Measurements from ENCODE around the gene PMM2.

PMM2 gene

DNA sequence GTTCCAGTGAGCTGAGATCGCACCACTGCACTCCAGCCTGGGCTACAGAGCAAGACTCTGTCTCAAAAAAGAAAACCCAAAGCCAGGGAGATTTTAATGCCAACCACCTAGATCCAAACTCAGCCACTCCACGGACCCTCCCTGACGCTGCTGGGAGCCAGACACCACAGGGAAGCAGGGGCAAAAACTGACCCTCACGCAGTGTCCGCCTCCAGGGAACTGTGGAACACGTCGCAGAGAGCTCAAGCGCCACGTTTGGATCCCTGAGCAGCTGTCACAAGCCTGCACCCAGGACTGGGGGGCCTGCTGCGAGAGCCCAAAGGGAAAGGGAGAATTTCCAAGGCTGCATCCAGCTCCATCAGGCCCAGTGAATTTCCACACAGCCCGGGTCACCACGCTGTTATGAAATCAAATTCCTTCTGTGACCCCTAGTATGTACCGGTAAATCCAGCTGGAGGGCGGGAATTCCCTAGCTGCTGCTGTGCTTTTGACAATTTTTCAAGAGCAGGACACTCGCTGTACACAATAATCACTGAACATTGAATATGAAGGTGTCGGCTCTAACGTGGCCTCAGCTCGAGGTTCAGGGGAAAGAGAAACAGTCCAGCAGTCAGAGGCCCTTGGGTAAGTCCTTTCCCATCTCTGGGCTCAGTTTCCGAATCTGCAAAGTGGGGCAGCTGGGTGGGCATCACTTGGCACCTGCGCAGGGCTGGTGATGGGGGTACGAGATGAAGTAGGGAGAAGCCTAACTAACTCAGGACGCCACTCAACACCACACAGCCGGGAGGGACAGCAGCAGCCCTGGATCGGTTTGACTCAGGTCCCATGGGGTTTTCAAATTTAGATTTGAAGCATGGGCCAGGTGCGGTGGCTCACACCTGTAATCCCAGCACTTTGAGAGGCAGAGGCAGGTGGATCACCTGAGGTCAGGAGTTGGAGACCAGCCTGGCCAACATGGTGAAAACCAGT, 62.6 kb downstream of the PMM2 start:
- Histone ChIP-seq H4K91ac (ENCODE audit: low read depth, low read length, poor library complexity) (no peak overlapping the region), H2BK15ac (ENCODE audit: low read length) (no peak overlapping the region), H3K9ac (ENCODE audit: low read depth, low read length, poor library complexity) (no peak overlapping the region), H3K27me3 (ENCODE audit: control insufficient read depth in 3 of 3, insufficient read depth in 3 of 3, low read depth in 1 of 3, low read length in 3 of 3) (peaks cover 0 to 2% (median 0%) of the 10 kb centered on the region in 3 experiments), H3K9me3 (replicated peaks in 1 of 2; ENCODE audit: control insufficient read depth in 2 of 2, insufficient read depth in 1 of 2, low read depth in 1 of 2, low read length in 2 of 2) (peaks cover 0 to 2% of the 10 kb centered on the region in 2 donors), H2AK5ac (ENCODE audit: low read depth, low read length) (no peak overlapping the region), H2BK12ac (ENCODE audit: low read length) (no peak overlapping the region), H3K36me3 (replicated peaks in 1 of 2; ENCODE audit: control insufficient read depth in 2 of 2, insufficient read depth in 2 of 2, low read length in 2 of 2) (peaks cover 42 to 75% of the 10 kb centered on the region in 2 donors), H3K27ac (replicated peaks; ENCODE audit: low read length) (no peak overlapping the region), H3K79me1 (ENCODE audit: low read depth, low read length) (peaks cover 27% of the 10 kb centered on the region), H2BK120ac (ENCODE audit: low read depth, low read length) (no peak overlapping the region), H3K18ac (ENCODE audit: low read length) (peak overlapping the region; percentile 54), H3K4ac (ENCODE audit: low read length) (no peak overlapping the region), H2BK5ac (ENCODE audit: low read length) (peak overlapping the region; percentile 16), H2AFZ (ENCODE audit: low read length) (no peak overlapping the region), H3K23ac (ENCODE audit: low read depth, low read length, poor library complexity) (peak overlapping the region; percentile 81), H3K4me3 (ENCODE audit: low read length in 2 of 2) (no peak overlapping the region), H4K8ac (ENCODE audit: low read depth, low read length) (no peak overlapping the region), H3K4me1 (ENCODE audit: control insufficient read depth in 2 of 2, insufficient read depth in 1 of 2, low read depth in 1 of 2, low read length in 2 of 2) (peaks cover 8 to 18% of the 10 kb centered on the region in 2 donors), H3K4me2 (ENCODE audit: insufficient read depth, low read length, poor library complexity, severe bottlenecking) (no peak overlapping the region), H3K14ac (ENCODE audit: low read length) (no peak overlapping the region)
- no CpG with 5 or more reads among the region's 25 CpGs for WGBS, 2 donors (ENCODE audit: extremely low coverage in 2 of 2, insufficient read length in 2 of 2, insufficient replicate concordance in 1 of 2)
- no peak for DNase-seq (ENCODE audit: low spot score)

DNA sequence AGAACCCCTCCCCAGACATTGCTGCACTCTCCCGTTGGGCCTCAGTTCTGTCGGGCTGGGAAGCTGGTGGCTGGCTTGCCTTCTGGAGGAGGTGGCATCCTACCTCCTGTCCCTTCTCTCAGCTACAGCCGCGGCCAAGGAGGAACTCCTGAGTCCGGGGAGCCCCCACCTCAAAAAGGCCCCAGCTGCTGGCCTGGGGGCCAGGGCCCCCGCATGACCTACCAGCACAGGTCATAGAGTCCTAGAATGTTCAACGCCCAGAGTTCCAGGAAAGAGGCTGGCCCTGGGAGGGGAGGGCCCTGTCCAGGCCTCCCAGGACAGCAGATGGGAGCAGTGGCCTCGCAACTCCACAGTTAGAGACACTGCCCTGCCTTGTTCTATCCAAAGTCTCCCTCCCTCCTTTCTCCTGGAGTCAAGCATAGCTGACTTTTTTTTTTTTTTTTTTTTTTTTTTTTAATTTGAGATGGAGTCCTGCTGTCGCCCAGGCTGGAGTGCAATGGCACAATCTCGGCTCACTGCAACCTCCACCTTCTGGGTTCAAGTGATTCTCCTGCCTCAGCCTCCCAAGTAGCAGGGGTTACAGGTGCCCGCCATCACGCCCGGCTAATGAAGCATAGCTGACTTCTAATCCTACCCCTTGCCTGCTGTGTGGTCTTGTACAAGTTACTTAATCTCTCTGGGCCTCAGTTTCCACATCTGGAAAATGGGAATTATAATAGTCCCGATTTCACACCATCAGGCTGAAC, 64.1 kb downstream of the PMM2 start:
- Histone ChIP-seq H3K4me1 (ENCODE audit: control insufficient read depth in 2 of 2, insufficient read depth in 1 of 2, low read depth in 1 of 2, low read length in 2 of 2) (peaks cover 14 to 26% of the 10 kb centered on the region in 2 donors), H3K14ac (ENCODE audit: low read length) (no peak overlapping the region), H3K27ac (replicated peaks; ENCODE audit: low read length) (no peak overlapping the region), H3K18ac (ENCODE audit: low read length) (peak overlapping the region; percentile 70), H2BK15ac (ENCODE audit: low read length) (no peak overlapping the region), H3K4me3 (ENCODE audit: low read length in 2 of 2) (no peak overlapping the region), H2BK5ac (ENCODE audit: low read length) (no peak overlapping the region), H3K79me1 (ENCODE audit: low read depth, low read length) (peaks cover 25% of the 10 kb centered on the region), H3K4me2 (ENCODE audit: insufficient read depth, low read length, poor library complexity, severe bottlenecking) (no peak overlapping the region), H3K9ac (ENCODE audit: low read depth, low read length, poor library complexity) (peak overlapping the region; percentile 72), H4K8ac (ENCODE audit: low read depth, low read length) (no peak overlapping the region), H3K27me3 (ENCODE audit: control insufficient read depth in 3 of 3, insufficient read depth in 3 of 3, low read depth in 1 of 3, low read length in 3 of 3) (peaks cover 0 to 2% (median 0%) of the 10 kb centered on the region in 3 experiments), H2AFZ (ENCODE audit: low read length) (no peak overlapping the region), H3K23ac (ENCODE audit: low read depth, low read length, poor library complexity) (peak overlapping the region; percentile 90), H2BK12ac (ENCODE audit: low read length) (no peak overlapping the region), H2BK120ac (ENCODE audit: low read depth, low read length) (no peak overlapping the region), H3K9me3 (replicated peaks in 1 of 2; ENCODE audit: control insufficient read depth in 2 of 2, insufficient read depth in 1 of 2, low read depth in 1 of 2, low read length in 2 of 2) (peaks cover 0 to 2% of the 10 kb centered on the region in 2 donors), H2AK5ac (ENCODE audit: low read depth, low read length) (no peak overlapping the region), H3K4ac (ENCODE audit: low read length) (no peak overlapping the region), H4K91ac (ENCODE audit: low read depth, low read length, poor library complexity) (no peak overlapping the region), H3K36me3 (replicated peaks in 1 of 2; ENCODE audit: control insufficient read depth in 2 of 2, insufficient read depth in 2 of 2, low read length in 2 of 2) (peaks cover 30 to 66% of the 10 kb centered on the region in 2 donors)
- no peak for DNase-seq (ENCODE audit: low spot score)
- WGBS, 2 donors (ENCODE audit: extremely low coverage in 2 of 2, insufficient read length in 2 of 2, insufficient replicate concordance in 1 of 2): no CpG with 5 or more reads among the region's 14 CpGs

DNA sequence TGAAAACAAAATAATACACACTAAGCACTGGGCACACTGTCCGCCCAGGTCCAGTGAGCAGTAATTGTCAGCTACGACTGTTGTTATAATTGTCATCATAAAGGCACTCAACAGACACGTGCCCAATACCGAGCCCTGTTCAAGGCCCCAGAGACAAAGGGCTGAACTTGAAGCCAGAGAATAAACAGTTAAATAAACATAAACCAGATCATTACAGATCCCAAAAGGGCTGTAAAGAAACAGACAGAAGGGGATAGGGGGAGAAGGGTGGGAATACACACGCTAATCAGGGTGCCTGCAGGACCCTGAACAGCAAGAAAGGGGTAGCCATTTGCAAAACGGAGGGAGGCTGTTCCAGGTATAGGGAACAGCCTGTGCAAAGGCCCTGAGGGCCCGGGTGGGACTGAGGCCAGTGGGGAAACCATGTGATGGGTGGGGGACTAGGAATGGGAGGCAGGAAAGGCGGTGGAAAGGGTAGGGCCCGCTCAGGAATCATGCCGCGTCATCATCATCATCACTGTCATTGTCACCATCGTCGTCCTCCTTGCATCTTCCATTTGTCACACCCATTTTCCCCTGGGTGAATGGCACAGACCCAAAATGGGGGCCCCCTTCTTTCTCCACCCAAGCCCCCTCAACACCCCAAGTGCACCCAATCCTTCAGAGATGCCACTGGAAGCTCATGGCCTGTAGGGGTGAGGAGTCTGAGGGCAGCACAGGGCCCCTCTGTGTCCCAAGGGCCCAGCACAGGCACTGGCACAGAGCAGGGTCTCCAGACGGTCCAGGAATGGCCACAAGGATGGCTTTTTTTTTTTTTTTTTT, 64.9 kb downstream of the PMM2 start:
- Histone ChIP-seq H2BK12ac (ENCODE audit: low read length) (no peak overlapping the region), H2AK5ac (ENCODE audit: low read depth, low read length) (no peak overlapping the region), H2BK120ac (ENCODE audit: low read depth, low read length) (no peak overlapping the region), H3K4me3 (ENCODE audit: low read length in 2 of 2) (no peak overlapping the region), H3K27me3 (ENCODE audit: control insufficient read depth in 3 of 3, insufficient read depth in 3 of 3, low read depth in 1 of 3, low read length in 3 of 3) (peaks cover 0 to 2% (median 0%) of the 10 kb centered on the region in 3 experiments), H3K36me3 (replicated peaks in 1 of 2; ENCODE audit: control insufficient read depth in 2 of 2, insufficient read depth in 2 of 2, low read length in 2 of 2) (peaks cover 27 to 62% of the 10 kb centered on the region in 2 donors), H3K4me1 (ENCODE audit: control insufficient read depth in 2 of 2, insufficient read depth in 1 of 2, low read depth in 1 of 2, low read length in 2 of 2) (peaks cover 14 to 26% of the 10 kb centered on the region in 2 donors), H3K18ac (ENCODE audit: low read length) (no peak overlapping the region), H3K9me3 (replicated peaks in 1 of 2; ENCODE audit: control insufficient read depth in 2 of 2, insufficient read depth in 1 of 2, low read depth in 1 of 2, low read length in 2 of 2) (peaks cover 0 to 2% of the 10 kb centered on the region in 2 donors), H3K23ac (ENCODE audit: low read depth, low read length, poor library complexity) (peak overlapping the region; percentile 47), H2BK15ac (ENCODE audit: low read length) (no peak overlapping the region), H3K4me2 (ENCODE audit: insufficient read depth, low read length, poor library complexity, severe bottlenecking) (no peak overlapping the region), H4K91ac (ENCODE audit: low read depth, low read length, poor library complexity) (no peak overlapping the region), H3K4ac (ENCODE audit: low read length) (no peak overlapping the region), H2BK5ac (ENCODE audit: low read length) (no peak overlapping the region), H3K27ac (replicated peaks; ENCODE audit: low read length) (no peak overlapping the region), H3K14ac (ENCODE audit: low read length) (no peak overlapping the region), H3K9ac (ENCODE audit: low read depth, low read length, poor library complexity) (peak overlapping the region; percentile 15), H4K8ac (ENCODE audit: low read depth, low read length) (no peak overlapping the region), H2AFZ (ENCODE audit: low read length) (no peak overlapping the region), H3K79me1 (ENCODE audit: low read depth, low read length) (peaks cover 28% of the 10 kb centered on the region)
- WGBS, 2 donors (ENCODE audit: extremely low coverage in 2 of 2, insufficient read length in 2 of 2, insufficient replicate concordance in 1 of 2): no CpG with 5 or more reads among the region's 14 CpGs
- no peak for DNase-seq (ENCODE audit: low spot score)
